ENCODE measurements around the gene MAMLD1. TPM values are rescaled to one million over a fixed set of nuclear protein-coding genes. Genes with fewer than 3 reads are reported as not detected.

Gene MAMLD1
- polyA plus RNA-seq, 1 experiment = 3.7 TPM

- ChIA-PET POLR2A (no interaction called here), CTCF (no interaction called here)
- no peak for DNase-seq (ENCODE audit: low read depth, low spot score)
- H3K9me3 ChIP-seq (ENCODE audit: control insufficient read depth, insufficient read depth, low read length) = no peaks in the 10 kb centered on the region
- H3K27me3 ChIP-seq (ENCODE audit: control insufficient read depth, insufficient read depth, low read length) = no peaks in the 10 kb centered on the region
- no peak overlapping the region for H3K27ac ChIP-seq (ENCODE audit: low read depth, low read length)
- no peak overlapping the region for H3K4me3 ChIP-seq (ENCODE audit: low read depth, low read length)
- no peak for TF ChIP-seq CTCF (IDR thresholded peaks at IDR 0.05; ENCODE audit: low read depth, low read length)
These were observed 96.1 kb downstream of the MAMLD1 start for GRCh38 chrX:150459196-150459595.

- H3K27ac ChIP-seq (ENCODE audit: low read depth, low read length) = no peak overlapping the region
- H3K27me3 ChIP-seq (ENCODE audit: control insufficient read depth, insufficient read depth, low read length) = no peaks in the 10 kb centered on the region
- H3K9me3 ChIP-seq (ENCODE audit: control insufficient read depth, insufficient read depth, low read length) = no peaks in the 10 kb centered on the region
- ChIA-PET CTCF (no interaction called here), POLR2A (no interaction called here)
- H3K4me3 ChIP-seq (ENCODE audit: low read depth, low read length) = no peak overlapping the region
- no peak for TF ChIP-seq CTCF (IDR thresholded peaks at IDR 0.05; ENCODE audit: low read depth, low read length)
- DNase-seq (ENCODE audit: low read depth, low spot score) = no peak
These were observed 96.9 kb downstream of the MAMLD1 start for GRCh38 chrX:150460063-150460462.

- CTCF ChIA-PET = no interaction called here
- Histone ChIP-seq H3K9me3 (ENCODE audit: control insufficient read depth, insufficient read depth, low read length) (no peaks in the 10 kb centered on the region), H3K4me3 (ENCODE audit: low read depth, low read length) (no peak overlapping the region), H3K27me3 (ENCODE audit: control insufficient read depth, insufficient read depth, low read length) (no peaks in the 10 kb centered on the region), H3K27ac (ENCODE audit: low read depth, low read length) (no peak overlapping the region)
- TF ChIP-seq CTCF (IDR thresholded peaks at IDR 0.05; ENCODE audit: low read depth, low read length) = no peak
- DNase-seq (ENCODE audit: low read depth, low spot score) = no peak
- POLR2A ChIA-PET = no interaction called here
These were observed 97.7 kb downstream of the MAMLD1 start for GRCh38 chrX:150460781-150461180.

- no peak for DNase-seq (ENCODE audit: low read depth, low spot score)
- Histone ChIP-seq H3K4me3 (ENCODE audit: low read depth, low read length) (no peak overlapping the region), H3K27ac (ENCODE audit: low read depth, low read length) (no peak overlapping the region), H3K27me3 (ENCODE audit: control insufficient read depth, insufficient read depth, low read length) (no peaks in the 10 kb centered on the region), H3K9me3 (ENCODE audit: control insufficient read depth, insufficient read depth, low read length) (no peaks in the 10 kb centered on the region)
- no peak for TF ChIP-seq CTCF (IDR thresholded peaks at IDR 0.05; ENCODE audit: low read depth, low read length)
- ChIA-PET POLR2A (no interaction called here), CTCF (interaction anchor here (0.9 kb wide), 1 partner anchor 22 kb away, joined by 3 read pairs; no protein-coding TSS in a partner anchor)
These were observed 100.4 kb downstream of the MAMLD1 start for GRCh38 chrX:150463566-150463965.

- no peaks in the 10 kb centered on the region for H3K27me3 ChIP-seq (ENCODE audit: control insufficient read depth, insufficient read depth, low read length)
- DNase-seq (ENCODE audit: low read depth, low spot score) = no peak
- CTCF ChIA-PET = interaction anchor here (0.9 kb wide), 1 partner anchor 22 kb away, joined by 3 read pairs; no protein-coding TSS in a partner anchor
- H3K27ac ChIP-seq (ENCODE audit: low read depth, low read length) = no peak overlapping the region
- TF ChIP-seq CTCF (IDR thresholded peaks at IDR 0.05; ENCODE audit: low read depth, low read length) = no peak
- POLR2A ChIA-PET = no interaction called here
- H3K4me3 ChIP-seq (ENCODE audit: low read depth, low read length) = no peak overlapping the region
- no peaks in the 10 kb centered on the region for H3K9me3 ChIP-seq (ENCODE audit: control insufficient read depth, insufficient read depth, low read length)
These were observed 100.9 kb downstream of the MAMLD1 start for GRCh38 chrX:150464001-150464400.
